ENCODE data around the gene KCNQ1OT1. TPM values are rescaled to one million over a fixed set of nuclear protein-coding genes. Genes with fewer than 3 reads are reported as not detected.
A peak's percentile ranks its signal among the peaks of the same experiment; 100 is the strongest.

The KCNQ1OT1 gene
- total and polyA plus RNA-seq, 9 of the 15 experiments (the other 6 are each of a cell fraction or from before 2014, with no cell fraction given): 0.04 to 2.3 (median 0.74) TPM

GRCh38 chr11:2562890-2563212 lies 136.9 kb downstream of the KCNQ1OT1 start (continued):
- peak; percentile 61 for TF ChIP-seq REST (IDR thresholded peaks at IDR 0.05; ENCODE audit: borderline replicate concordance)
- TF ChIP-seq REST (CRISPR knock-in tag; IDR thresholded peaks at IDR 0.05; ENCODE audit: low read depth): no peak
- no peak for TF ChIP-seq SOX6 (IDR thresholded peaks at IDR 0.05)
- no peak for TF ChIP-seq CREB1 (IDR thresholded peaks at IDR 0.05)
- TF ChIP-seq CREB1 (CRISPR knock-in tag; IDR thresholded peaks at IDR 0.05): no peak
- TF ChIP-seq SREBF2 (CRISPR knock-in tag; IDR thresholded peaks at IDR 0.05): no peak
- peak; percentile 53; the same call in 1 of the 2 replicates for TF ChIP-seq PKNOX1 (IDR thresholded peaks at IDR 0.05)
- no peak for TF ChIP-seq E2F3 (CRISPR knock-in tag; IDR thresholded peaks at IDR 0.05)
- TF ChIP-seq MEIS2 (IDR thresholded peaks at IDR 0.05; ENCODE audit: partially characterized antibody): peak; percentile 21
